Caco-2 (cell line): ENCODE measurements around the gene RFTN2. TPM values are rescaled to one million over a fixed set of nuclear protein-coding genes. Genes with fewer than 3 reads are reported as not detected.

Source experiments
- BruUV-seq: library from RNA; stranded (reverse); fragments of 400-500 nt; replicated peaks from 2 replicates; lab custom pipeline; 2021; lab: Mats Ljungman, UMichigan
- CTCF ChIA-PET: fragments of 300-600 bp; sonication (Branson Sonifier 250); formaldehyde crosslinking; loops from one replicate; lab custom pipeline; 2022; ENCODE audit warnings: antibody characterized with exemption; lab: Charles Lee
- POLR2A ChIA-PET: fragments of 300-600 bp; sonication (Branson Sonifier 250); formaldehyde crosslinking; loops from one replicate; lab custom pipeline; 2022; ENCODE audit warnings: antibody characterized with exemption; lab: Charles Lee
- DNase-seq, 2 experiments: peaks; one replicate each; pipeline versions ENCODE4 v3.0.0 to v3.0.0-alpha.2; 2020 to 2022
- H3K27me3 ChIP-seq: replicated peaks from 2 replicates; pipeline ENCODE4 v1.6.0; 2011; ENCODE audit warnings: low read length; ENCODE audit not compliant: control insufficient read depth, insufficient read depth
- H3K36me3 ChIP-seq: 2 replicates; pipeline ENCODE4 v1.5.1; 2011; ENCODE audit warnings: low read length; ENCODE audit not compliant: control insufficient read depth, insufficient read depth
- H3K4me1 ChIP-seq: fragments of 250-450 bp; sonication (Bioruptor Pico); 2 replicates; pipeline ENCODE4 v1.5.1; 2020; ENCODE audit warnings: mild to moderate bottlenecking
- H3K4me3 ChIP-seq: 2 replicates; pipeline ENCODE4 v1.5.1; 2011; ENCODE audit warnings: low read depth, mild to moderate bottlenecking, control low read depth, low read length
- H3K9me3 ChIP-seq: fragments of 250-450 bp; sonication (Bioruptor Pico); 2 replicates; pipeline ENCODE4 v1.5.1; 2020; ENCODE audit warnings: mild to moderate bottlenecking, moderate library complexity
- H3K27ac Mint-ChIP-seq: one replicate; pipeline ENCODE4 v1.8.0; 2022; ENCODE audit warnings: mixed read lengths; ENCODE audit not compliant: unreplicated experiment
- H3K27me3 Mint-ChIP-seq: one replicate; pipeline ENCODE4 v1.8.0; 2022; ENCODE audit warnings: mixed read lengths; ENCODE audit not compliant: insufficient read depth, unreplicated experiment
- H3K36me3 Mint-ChIP-seq: one replicate; pipeline ENCODE4 v1.8.0; 2022; ENCODE audit warnings: mild to moderate bottlenecking, mixed read lengths; ENCODE audit not compliant: insufficient read depth, unreplicated experiment
- H3K4me1 Mint-ChIP-seq: one replicate; pipeline ENCODE4 v1.8.0; 2022; ENCODE audit warnings: low read depth, mixed read lengths; ENCODE audit not compliant: unreplicated experiment
- H3K4me3 Mint-ChIP-seq: one replicate; pipeline ENCODE4 v1.8.0; 2022; ENCODE audit warnings: mild to moderate bottlenecking, moderate library complexity, mixed read lengths; ENCODE audit not compliant: unreplicated experiment
- H3K9me3 Mint-ChIP-seq: one replicate; pipeline ENCODE4 v1.8.0; 2022; ENCODE audit warnings: mixed read lengths; ENCODE audit not compliant: unreplicated experiment
- CTCF ChIP-seq, 2 experiments: fragments of 200-600 bp in 1 of 2; IDR thresholded peaks; 1 replicate in 1 of 2; 2 replicates in 1 of 2; pipeline versions ENCODE4 v1.5.1 to v1.8.0; 2011 to 2022; ENCODE audit warnings: antibody characterized with exemption in 1 of 2, control low read depth in 1 of 2, inconsistent platforms in 1 of 2, low read depth in 1 of 2, low read length in 1 of 2, mild to moderate bottlenecking in 1 of 2, moderate library complexity in 1 of 2; ENCODE audit not compliant: insufficient read depth in 1 of 2, severe bottlenecking in 1 of 2, unreplicated experiment in 1 of 2
- intact Hi-C: fragments of 100-400 bp; cut with micrococcal nuclease; formaldehyde crosslinking; loops from one replicate; pipeline ENCODE4 v1.10.0; 2022; ENCODE audit not compliant: unreplicated experiment
- total RNA-seq: library from RNA; stranded (reverse); gene quantifications from 2 replicates; pipeline ENCODE4 v1.2.3, GENCODE V29; 2022

The RFTN2 gene
- total RNA-seq, 1 experiment from 2014 or later = 0.18 TPM

GRCh38 chr2:197538412-197538811 lies 137.0 kb downstream of the RFTN2 start:
- Mint-ChIP-seq H3K36me3 (peaks cover 77% of the 10 kb centered on the region), H3K27ac (no peak overlapping the region), H3K9me3 (no peaks in the 10 kb centered on the region), H3K27me3 (no peaks in the 10 kb centered on the region), H3K4me3 (no peak overlapping the region), H3K4me1 (no peaks in the 10 kb centered on the region)
- no peak for TF ChIP-seq CTCF (IDR thresholded peaks at IDR 0.05; ENCODE audit: insufficient read depth in 1 of 2, low read depth in 1 of 2, low read length in 1 of 2, severe bottlenecking in 1 of 2, unreplicated experiment in 1 of 2)
- Histone ChIP-seq H3K4me1 (no peaks in the 10 kb centered on the region), H3K9me3 (no peaks in the 10 kb centered on the region), H3K4me3 (no peak overlapping the region), H3K27me3 (no peaks in the 10 kb centered on the region), H3K36me3 (peaks cover 2% of the 10 kb centered on the region; the same call in 1 of the 2 replicates)
- intact Hi-C loops = no loop called here
- POLR2A ChIA-PET = no interaction called here
- CTCF ChIA-PET = no interaction called here
- no TSS peak for BruUV-seq
- DNase-seq = no peak

Other genes starting within 250 kb of the RFTN2 start
- 273 and 274 TPM in 2 replicates for gene SF3B1, start 240.6 kb downstream of the RFTN2 start, total RNA-seq
- 22.5 and 25.0 TPM in 2 replicates for gene COQ10B, start 222.0 kb downstream of the RFTN2 start, total RNA-seq
- gene HSPD1, start 175.7 kb downstream of the RFTN2 start, total RNA-seq = 877 and 933 TPM in 2 replicates
- gene HSPE1, start 175.2 kb downstream of the RFTN2 start, total RNA-seq = 340 and 373 TPM in 2 replicates
- gene MOB4, start 159.5 kb downstream of the RFTN2 start, total RNA-seq = 27.2 and 31.1 TPM in 2 replicates
- gene MARS2, start 29.8 kb upstream of the RFTN2 start, total RNA-seq = 12.1 and 13.1 TPM in 2 replicates
- gene BOLL, start 109.7 kb upstream of the RFTN2 start, total RNA-seq = not detected in 2 replicates
- gene PLCL1, start 129.0 kb upstream of the RFTN2 start, total RNA-seq = 1.6 TPM in 2 replicates